Activated CD8-positive, alpha-beta memory T cell treated with anti-CD3 and anti-CD28 coated beads for 36 hours (primary cell): ENCODE data around the gene POC1A. TPM values are rescaled to one million over a fixed set of nuclear protein-coding genes. Genes with fewer than 3 reads are reported as not detected.

Experiments
- CTCF ChIA-PET: fragments of 350-600 bp; sonication (Branson Sonifier 250); formaldehyde crosslinking; loops from one replicate; lab custom pipeline; 2021; ENCODE audit warnings: antibody characterized with exemption; lab: Charles Lee
- POLR2A ChIA-PET: fragments of 350-600 bp; sonication (Branson Sonifier 250); formaldehyde crosslinking; loops from one replicate; lab custom pipeline; 2021; ENCODE audit warnings: antibody characterized with exemption; lab: Charles Lee
- total RNA-seq, 2 experiments: library from RNA; stranded (reverse); gene quantifications; one replicate each; pipeline ENCODE4 v1.2.3, GENCODE V29; 2021

Gene POC1A
- total RNA-seq: 10 to 100 TPM; 24.5 to 27.4 TPM

DNA sequence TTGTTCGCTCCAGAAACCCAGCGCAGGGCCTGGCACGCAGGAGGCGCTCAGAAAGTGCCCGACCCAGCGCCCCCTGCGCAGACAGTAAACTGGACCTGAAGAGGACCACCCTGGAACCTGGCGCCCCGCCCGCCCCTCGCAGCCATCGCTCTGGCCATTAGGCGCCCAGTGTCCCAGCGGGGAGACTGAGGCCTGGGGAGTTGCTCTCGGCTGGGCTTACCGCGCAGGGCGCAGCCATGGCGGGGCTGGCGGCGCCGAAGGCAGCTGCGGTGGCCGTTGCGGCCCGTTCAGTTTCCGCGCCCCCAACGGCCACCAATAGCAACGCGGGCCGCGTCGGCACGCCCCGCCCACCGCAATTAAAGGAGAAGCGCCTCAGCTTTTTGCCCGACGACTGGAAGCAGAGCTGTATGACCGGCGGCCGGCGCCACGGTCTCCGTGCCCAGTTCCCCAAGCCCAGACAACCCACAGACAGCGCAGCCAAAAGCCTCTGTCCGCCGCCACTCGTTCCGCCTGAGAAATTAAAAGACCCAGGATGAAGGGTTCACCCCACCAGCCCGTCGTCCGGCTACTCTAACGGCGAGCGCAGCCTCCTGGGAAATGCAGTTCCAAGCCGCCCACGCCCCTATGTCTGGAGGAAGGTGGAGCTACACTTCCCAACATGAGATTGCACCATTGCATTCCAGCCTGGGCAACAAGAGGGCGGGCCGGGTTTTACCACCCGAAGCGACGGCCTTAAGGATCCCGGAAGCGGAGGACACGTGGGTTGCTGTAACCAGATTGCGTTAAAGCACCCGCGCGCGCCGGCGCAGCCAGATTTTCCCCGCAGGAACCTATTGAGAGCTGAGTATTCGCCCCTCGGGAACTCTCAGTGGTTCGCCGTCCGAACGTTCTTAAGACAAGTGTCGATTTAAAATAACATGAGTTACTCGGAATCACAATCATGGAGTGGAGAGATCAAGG is at the start of gene POC1A:
TSS of gene POC1A (minus strand) at position 289 of the 960 bp plus-strand sequence. CDS start at position 238, 51 bp downstream.
- ChIA-PET POLR2A (interaction anchor here (0.5 to 1.5 kb wide), 11 partner anchors 43 to 213 kb away, joined by 3 to 14 read pairs (median 4); partner anchors contain the start of genes ALAS1, DUSP7, GLYCTK and PARP3), CTCF (interaction anchor here (0.6 to 1.0 kb wide), 5 partner anchors 97 to 257 kb away, joined by 3 to 5 read pairs (median 3); partner anchors contain the start of genes PCBP4, RPL29 and RRP9)

DNA sequence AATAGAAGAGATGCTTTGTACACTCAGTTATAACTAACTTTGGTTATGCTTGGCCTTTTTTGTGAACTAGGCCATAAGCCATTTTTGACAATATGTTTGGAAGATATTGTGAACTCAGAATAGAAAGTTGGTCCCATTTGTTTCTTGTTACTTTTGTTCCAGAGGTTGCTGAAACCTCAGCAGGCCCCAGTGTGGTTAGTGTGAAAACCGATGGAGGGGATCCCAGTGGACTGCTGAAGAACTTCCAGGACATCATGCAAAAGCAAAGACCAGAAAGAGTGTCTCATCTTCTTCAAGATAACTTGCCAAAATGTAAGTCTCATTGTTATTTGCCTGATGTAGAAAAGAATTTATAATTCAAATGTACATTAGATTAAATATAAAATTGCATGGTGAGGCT is 49.5 kb upstream of the POC1A start:
- POLR2A ChIA-PET: no interaction called here
- CTCF ChIA-PET: interaction anchor here (1.3 kb wide), 1 partner anchor 16 kb away, joined by 3 read pairs; no protein-coding TSS in a partner anchor

DNA sequence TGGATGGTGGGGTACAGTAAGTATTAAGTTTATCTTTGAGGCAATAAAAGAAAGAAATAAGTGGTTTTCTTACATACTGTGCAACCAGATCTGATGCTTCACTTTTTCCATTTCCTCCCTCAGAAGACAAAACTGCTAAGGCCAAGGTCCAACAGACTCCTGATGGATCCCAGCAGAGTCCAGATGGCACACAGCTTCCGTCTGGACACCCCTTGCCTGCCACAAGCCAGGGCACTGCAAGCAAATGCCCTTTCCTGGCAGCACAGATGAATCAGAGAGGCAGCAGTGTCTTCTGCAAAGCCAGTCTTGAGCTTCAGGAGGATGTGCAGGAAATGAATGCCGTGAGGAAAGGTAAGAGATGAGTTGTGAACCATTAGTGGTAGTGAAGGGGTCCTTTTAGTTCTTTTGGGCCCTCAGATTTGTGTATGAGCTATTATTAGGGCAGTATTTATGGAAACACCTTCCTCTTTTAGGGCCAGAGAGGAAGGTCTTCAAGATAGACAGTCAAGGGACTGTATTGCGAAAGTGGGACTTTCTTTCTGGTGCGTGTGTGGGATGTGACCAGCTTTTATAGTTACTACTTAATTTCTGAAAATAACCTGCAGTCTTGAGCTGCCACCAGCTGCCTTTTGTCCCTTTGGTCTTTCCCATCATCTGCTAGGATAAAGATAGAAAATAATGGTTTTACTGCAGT is 48.3 kb upstream of the POC1A start:
- CTCF ChIA-PET: interaction anchor here (0.9 to 1.3 kb wide), 4 partner anchors 17 to 229 kb away, joined by 3 to 4 read pairs (median 3); partner anchors contain the start of gene ABHD14B
- POLR2A ChIA-PET: interaction anchor here (0.5 kb wide), 1 partner anchor 76 kb away, joined by 3 read pairs; the partner anchor contains the start of gene WDR82

DNA sequence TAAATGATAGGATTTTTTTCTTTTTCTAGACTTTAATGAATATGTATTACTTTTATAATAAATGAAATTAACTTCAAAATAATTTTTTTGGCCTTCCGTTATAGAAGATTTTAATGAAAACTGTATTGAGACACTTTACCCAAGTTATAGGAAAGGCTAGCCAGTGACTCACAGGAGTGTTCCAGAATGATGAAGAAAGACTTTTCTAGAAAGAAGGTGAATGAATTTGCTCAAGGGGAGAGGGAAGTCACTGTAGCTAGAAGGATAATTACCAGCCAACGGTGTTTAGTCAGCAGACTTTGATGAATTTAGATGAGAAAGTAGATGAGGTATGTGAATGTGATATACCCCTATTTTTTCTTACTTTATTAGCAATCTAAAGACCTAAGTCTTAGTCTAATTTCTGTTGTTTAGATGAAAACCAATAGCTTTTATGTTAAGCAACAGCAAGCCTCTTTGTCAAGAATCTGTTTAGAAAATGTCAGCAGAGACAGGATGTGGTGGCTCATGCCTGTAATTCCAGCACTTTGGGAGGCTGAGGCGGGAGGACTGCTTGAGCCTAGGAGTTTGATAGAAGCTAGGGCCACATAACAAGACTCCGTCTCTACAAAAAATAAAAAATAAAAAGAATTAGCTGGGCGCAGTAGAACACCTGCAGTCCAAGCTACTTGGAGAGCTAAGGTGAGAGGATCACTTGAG is 46.9 kb upstream of the POC1A start:
- POLR2A ChIA-PET: no interaction called here

DNA sequence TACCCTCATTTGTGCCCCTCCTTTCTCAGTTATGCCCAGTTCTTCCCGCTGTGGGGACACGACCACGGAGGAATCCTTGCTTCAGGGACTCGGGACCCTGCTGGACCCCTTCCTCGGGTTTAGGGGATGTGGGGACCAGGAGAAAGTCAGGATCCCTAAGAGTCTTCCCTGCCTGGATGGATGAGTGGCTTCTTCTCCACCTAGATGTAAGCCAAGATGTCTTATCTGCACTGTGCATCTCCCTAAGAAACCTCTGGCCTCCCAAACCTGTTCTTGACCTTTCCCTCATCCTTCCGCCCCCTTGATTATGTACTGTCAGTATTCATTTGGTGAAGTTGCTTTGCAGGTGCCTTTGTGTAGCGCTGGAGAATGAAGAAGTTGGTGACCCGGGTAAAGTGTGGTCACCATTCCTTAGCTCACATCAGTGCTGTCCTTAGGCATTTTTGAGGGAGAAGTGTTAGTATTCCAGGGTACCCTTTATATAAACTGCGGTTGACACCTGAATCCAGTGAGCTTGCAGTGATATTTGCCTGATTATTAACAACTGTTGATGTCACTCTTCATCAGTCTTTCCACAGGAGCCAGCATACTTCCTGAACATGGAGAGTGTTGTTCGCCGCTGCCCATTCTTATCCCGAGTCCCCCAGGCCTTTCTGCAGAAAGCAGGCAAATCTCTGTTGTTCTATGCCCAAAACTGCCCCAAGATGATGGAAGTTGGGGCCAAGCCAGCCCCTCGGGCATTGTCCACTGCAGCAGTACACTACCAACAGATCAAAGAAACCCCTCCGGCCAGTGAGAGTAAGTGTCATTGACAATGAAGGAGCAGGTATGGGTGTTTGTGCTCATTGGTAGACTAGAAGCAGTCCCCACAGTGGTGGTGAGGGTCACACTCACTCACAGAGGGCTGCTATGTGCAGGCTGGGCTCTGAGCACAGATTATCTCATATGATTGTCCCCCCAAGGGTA is 44.7 kb upstream of the POC1A start:
- POLR2A ChIA-PET: interaction anchor here (0.5 kb wide), 1 partner anchor 21 kb away, joined by 5 read pairs; no protein-coding TSS in a partner anchor
- CTCF ChIA-PET: interaction anchor here (1.0 kb wide), 1 partner anchor 22 kb away, joined by 3 read pairs; no protein-coding TSS in a partner anchor

More for the DNA sequence above, 46.9 kb upstream of the POC1A start:
- CTCF ChIA-PET: interaction anchor here (0.5 to 0.9 kb wide), 2 partner anchors 54 to 200 kb away, joined by 3 read pairs; no protein-coding TSS in a partner anchor

DNA sequence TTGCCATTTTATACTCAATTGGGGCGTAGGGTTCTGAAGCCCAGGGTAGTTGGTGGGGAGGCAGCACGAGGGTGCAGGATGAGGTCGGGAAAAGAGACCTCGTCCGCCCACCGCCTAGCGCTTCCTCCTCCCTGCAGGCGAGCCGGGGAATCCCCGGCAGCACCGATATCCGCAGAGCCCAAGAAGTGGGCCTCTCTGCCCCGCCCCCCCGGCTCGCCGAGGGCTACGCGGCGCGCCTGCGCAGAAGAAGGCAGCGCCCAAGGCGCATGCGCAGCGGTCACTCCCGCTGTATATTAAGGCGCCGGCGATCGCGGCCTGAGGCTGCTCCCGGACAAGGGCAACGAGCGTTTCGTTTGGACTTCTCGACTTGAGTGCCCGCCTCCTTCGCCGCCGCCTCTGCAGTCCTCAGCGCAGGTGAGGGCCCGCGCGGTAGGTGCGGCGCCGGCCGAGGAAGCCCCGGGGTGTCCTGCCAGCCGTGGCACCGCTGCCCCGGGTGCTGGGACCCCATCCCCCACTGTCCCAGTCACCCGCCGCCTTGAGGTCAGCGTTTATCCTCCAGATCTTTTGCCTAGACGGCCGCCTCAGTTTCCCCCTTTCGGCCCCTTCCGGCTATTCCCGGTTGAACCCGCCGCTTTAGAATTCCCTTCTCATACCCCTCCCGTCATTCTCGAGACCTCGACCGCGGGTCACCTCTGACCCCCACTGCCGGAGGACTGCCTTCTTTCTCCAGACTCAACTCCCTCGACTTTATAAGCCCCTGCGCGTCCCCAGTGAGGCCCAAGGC is 43.8 kb upstream of the POC1A start, which contains the start of gene ALAS1:
TSS of gene ALAS1 (plus strand) at position 319 of the 784 bp plus-strand sequence. CDS start 1,082 bp downstream, outside the sequence.
- POLR2A ChIA-PET: interaction anchor here (0.9 kb wide), 1 partner anchor 44 kb away, joined by 4 read pairs; the partner anchor contains the start of gene POC1A
- CTCF ChIA-PET: interaction anchor here (0.8 kb wide), 1 partner anchor 10 kb away, joined by 3 read pairs; no protein-coding TSS in a partner anchor

DNA sequence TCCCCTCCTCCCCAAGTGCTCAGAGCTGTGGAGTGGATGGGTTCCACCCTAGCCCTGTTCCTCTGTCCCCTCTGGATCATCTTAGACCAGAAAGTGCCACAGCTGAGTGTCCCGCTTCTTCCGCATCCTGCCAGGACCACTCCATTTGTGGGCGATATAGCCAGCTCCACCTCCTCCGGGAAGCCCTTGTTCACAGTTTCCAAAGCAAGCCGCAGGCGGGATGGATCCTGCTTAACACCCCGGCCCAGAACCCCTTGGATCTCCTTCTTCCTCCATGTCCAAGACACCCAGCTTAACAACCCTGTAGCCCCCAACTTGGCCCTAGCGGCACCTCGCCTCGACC is 43.2 kb upstream of the POC1A start:
- ChIA-PET CTCF (interaction anchor here (0.8 to 1.6 kb wide), 2 partner anchors 10 to 196 kb away, joined by 3 read pairs; no protein-coding TSS in a partner anchor), POLR2A (interaction anchor here (0.9 kb wide), 1 partner anchor 43 kb away, joined by 4 read pairs; the partner anchor contains the start of gene POC1A)

DNA sequence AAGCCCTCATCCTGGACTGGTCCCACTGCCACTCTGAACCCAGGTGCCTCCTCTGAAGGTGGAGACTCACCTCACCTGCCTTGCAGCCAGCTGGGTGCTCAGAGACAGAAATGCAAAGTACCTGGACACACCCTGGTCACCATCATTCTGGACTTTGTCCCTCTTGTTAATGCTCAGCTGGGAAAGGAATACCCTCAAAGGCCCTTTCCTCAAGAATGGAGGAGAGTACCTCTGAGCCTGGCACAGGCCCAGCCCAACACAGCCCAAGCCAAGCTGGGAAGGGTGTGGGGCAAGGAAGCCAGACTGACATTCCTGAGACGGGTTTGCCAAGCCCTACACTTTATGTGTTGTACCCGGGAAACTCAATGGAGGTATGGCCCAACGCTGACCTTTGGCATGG is 42.8 kb upstream of the POC1A start:
- POLR2A ChIA-PET: interaction anchor here (0.9 kb wide), 1 partner anchor 43 kb away, joined by 4 read pairs; the partner anchor contains the start of gene POC1A
- CTCF ChIA-PET: interaction anchor here (1.6 kb wide), 1 partner anchor 195 kb away, joined by 3 read pairs; no protein-coding TSS in a partner anchor

DNA sequence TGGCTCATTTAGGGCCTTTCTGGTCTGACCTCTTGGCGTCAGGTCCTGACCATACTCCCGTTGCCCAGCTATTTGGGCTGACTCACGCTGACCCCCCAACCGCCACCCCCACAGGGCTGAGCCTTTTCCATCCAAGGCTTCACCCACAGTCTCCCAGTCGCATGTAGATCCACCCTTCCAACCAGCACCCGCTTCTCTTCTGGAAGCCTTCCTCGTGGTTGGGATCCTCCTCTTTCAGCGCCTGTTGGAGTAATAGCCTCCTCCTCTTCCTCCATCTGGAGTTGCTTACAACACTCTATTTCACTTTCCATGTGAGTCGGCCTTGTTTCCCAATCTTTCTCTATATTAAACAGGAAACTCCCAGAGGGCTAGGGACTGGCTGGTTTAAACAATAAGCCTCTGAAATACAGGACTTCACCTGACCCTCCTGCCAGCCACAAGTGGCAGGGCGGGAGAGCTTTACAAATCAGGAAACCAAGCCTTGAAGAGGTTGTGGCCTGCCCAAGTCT is 41.7 kb upstream of the POC1A start:
- CTCF ChIA-PET: interaction anchor here (1.6 kb wide), 1 partner anchor 194 kb away, joined by 3 read pairs; no protein-coding TSS in a partner anchor
- POLR2A ChIA-PET: no interaction called here

DNA sequence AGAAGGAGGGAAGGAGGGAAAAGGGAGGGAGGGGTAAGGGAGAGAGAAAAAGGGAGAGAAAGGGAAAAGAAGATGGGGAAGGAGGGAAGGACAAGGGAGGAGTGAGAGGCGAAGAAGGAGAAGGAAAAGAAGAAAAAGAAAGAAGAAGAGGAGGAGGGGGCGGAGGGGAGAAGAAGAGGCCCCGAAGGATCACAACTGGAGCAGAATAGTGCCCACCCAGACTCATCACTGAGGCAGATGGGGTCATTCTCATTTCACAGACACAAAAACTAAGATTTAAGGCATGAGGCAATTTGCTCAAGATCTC is 41.0 kb upstream of the POC1A start:
- ChIA-PET CTCF (no interaction called here), POLR2A (no interaction called here)

DNA sequence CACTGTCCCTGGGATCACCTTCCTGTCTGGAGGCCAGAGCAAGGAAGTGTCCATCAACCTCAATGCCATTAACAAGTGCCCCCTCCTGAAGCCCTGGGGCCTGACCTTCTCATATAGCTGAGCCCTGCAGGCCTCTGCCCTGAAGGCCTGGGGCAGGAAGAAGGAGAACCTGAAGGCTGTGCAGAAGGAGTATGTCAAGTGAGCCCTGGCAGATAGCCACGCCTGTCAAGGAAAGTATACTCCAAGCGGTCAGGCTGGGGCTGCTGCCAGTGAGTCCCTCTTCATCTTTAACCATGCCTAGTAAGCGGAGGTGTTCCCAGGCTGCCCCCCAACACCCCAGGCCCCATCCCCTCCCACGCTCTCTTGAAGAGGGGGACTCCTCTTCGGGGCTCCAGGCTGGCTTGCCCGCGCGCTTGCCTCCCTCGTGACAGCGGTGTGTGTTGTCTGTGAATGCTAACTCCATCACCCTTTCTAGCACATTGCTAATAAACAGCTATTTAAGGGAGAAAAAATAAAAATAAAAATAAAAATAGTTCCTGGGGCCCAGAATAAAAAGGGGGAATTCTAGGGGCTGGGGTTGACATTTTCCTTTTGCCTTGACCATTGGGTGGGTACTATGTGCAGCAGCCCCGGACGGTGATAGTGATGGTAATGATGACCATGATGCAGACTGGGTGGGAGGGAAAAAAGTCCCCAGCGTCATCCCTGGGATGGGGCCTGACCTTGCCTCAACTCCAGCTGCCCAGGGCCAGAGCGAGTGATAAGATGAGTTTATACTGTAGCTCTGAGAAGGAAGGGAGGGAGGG is 40.5 kb upstream of the POC1A start:
- CTCF ChIA-PET: no interaction called here
- POLR2A ChIA-PET: no interaction called here

DNA sequence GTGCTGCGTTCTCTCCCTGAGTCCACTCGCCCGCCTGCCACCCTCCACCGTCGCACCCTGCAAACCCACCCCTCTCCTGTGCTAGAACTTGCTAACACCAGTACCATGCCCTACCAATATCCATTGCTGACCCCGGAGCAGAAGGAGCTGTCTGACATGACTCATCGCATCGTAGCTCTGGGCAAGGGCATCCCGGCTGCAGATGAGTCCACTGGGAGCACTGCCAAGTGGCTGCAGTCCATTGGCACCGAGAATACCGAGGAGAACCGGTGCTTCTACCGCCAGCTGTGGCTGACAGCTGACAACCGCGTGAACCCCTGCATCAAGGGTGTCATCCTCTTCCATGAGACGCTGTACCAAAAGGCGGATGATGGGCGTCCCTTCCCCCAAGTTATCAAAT is 38.8 kb upstream of the POC1A start:
- ChIA-PET POLR2A (interaction anchor here (0.6 kb wide), 1 partner anchor 106 kb away, joined by 5 read pairs; no protein-coding TSS in a partner anchor), CTCF (interaction anchor here (0.6 kb wide), 1 partner anchor 333 kb away, joined by 3 read pairs; no protein-coding TSS in a partner anchor)

DNA sequence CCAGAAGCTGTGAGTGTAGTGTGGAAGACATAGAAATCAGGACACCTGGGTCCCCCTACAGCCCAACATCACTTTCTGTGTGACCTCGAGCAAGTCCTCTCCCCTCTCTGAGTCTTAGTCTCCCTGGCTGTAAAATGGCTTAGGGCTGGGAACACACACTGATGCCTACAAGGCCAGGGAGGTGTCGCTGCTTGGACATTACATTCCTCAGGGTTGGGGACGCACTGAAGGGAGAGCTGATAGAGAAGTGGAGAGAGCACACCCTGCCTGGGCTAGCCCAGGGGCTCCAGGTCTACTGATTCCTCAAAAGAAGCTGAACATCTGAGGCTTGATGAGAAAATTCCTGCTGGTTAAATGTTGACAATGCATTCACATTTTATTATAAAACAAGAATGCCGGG is 37.4 kb upstream of the POC1A start:
- ChIA-PET CTCF (no interaction called here), POLR2A (no interaction called here)

DNA sequence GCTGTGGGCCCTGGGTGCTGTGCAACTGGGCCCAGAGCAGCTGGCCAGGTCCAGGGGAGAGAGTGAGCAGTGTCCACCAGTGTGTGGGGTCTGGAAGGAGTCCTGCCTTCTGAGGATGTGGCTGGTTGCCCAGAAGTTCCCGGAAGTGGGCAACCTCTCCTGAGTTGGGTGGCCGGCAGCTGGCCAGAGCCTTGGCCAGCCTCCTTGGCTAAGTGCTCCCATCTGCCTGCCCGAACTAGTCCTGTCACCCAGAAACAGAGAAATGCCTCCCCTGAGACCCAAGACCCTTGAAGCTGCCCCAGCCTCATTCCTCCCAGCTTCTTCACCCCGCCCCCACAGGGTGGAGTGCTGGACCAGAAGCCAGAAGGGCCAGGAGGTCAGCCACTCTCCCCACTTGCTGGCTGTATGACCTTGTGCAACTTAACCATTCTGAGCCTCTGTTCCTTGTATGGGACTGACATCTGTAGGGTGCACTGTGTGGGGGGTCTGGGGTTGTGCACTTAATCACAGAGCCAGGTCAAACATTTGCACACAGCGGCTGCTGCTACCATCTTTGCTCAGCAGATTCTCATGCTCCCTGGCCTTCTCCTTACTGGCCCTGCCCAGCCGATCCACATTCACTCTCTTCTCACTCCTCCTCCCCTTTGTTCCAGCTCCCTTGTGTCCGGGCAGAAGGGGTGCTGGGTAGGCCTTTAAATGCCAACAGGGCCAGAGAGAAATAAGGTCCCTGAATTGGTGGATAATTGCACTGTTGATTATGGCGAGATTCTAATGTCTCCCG is 36.3 kb upstream of the POC1A start:
- ChIA-PET POLR2A (no interaction called here), CTCF (no interaction called here)

DNA sequence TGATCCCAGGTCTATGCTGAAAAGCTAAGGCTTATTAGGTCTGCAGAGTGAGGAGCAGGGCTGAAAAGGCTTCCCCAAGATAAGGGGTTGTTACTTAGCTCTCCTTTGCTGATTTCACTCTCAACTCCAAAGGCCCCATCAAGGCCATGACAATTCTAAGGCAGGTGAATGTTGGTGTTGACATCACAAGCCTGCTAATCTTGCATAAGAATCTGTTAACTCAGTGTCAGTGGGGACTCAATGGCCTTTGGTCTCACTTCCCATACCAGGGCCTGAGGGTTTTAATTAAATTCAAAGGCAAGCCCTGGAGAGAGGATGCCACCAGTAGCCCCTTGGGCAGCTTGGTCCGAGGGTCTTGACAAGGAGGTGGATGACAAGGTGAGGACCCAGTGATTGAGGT is 34.3 kb upstream of the POC1A start:
- POLR2A ChIA-PET: no interaction called here

More for the DNA sequence above, 34.3 kb upstream of the POC1A start:
- CTCF ChIA-PET: no interaction called here
